GM12878 (cell line): ENCODE measurements around the gene SLC25A43.

Source experiments
- IKZF1 ChIP-seq: fragments of 450-650 bp; conservative IDR thresholded peaks from 2 replicates; pipeline ENCODE4 v1.6.1; 2017; ENCODE audit warnings: antibody characterized with exemption, mild to moderate bottlenecking
- JUND ChIP-seq: IDR thresholded peaks from 2 replicates; pipeline ENCODE4 v1.6.1; 2012; ENCODE audit warnings: low read depth, mild to moderate bottlenecking, low read length, improper control_type of control experiment, moderate library complexity
- NFIC ChIP-seq: IDR thresholded peaks from 2 replicates; pipeline ENCODE4 v1.6.1; 2012; ENCODE audit warnings: low read depth, mild to moderate bottlenecking, inconsistent platforms, low read length, moderate library complexity
- TF ChIP-seq, protein P1 (sequence below), 3 experiments: IDR thresholded peaks in 2 of 3; conservative IDR thresholded peaks in 1 of 3; 2 replicates each; pipeline ENCODE4 v1.5.1; 2011; ENCODE audit warnings: low read depth in 3 of 3, low read length in 3 of 3, mild to moderate bottlenecking in 3 of 3, control low read depth in 2 of 3, moderate library complexity in 2 of 3, inconsistent platforms in 1 of 3, mixed read lengths in 1 of 3; ENCODE audit not compliant: control insufficient read depth in 2 of 3, insufficient read depth in 1 of 3; ENCODE audit errors: extremely low read depth in 1 of 3

- TF ChIP-seq NFIC (no peak), JUND (no peak), IKZF1 (no peak)
- TF ChIP-seq, protein P1, sequence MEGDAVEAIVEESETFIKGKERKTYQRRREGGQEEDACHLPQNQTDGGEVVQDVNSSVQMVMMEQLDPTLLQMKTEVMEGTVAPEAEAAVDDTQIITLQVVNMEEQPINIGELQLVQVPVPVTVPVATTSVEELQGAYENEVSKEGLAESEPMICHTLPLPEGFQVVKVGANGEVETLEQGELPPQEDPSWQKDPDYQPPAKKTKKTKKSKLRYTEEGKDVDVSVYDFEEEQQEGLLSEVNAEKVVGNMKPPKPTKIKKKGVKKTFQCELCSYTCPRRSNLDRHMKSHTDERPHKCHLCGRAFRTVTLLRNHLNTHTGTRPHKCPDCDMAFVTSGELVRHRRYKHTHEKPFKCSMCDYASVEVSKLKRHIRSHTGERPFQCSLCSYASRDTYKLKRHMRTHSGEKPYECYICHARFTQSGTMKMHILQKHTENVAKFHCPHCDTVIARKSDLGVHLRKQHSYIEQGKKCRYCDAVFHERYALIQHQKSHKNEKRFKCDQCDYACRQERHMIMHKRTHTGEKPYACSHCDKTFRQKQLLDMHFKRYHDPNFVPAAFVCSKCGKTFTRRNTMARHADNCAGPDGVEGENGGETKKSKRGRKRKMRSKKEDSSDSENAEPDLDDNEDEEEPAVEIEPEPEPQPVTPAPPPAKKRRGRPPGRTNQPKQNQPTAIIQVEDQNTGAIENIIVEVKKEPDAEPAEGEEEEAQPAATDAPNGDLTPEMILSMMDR (IDR thresholded peaks at IDR 0.05 in 2 of 3, conservative IDR thresholded peaks at IDR 0.05 in 1 of 3; ENCODE audit: control insufficient read depth in 2 of 3, extremely low read depth in 1 of 3, insufficient read depth in 1 of 3, low read depth in 3 of 3, low read length in 3 of 3) = no peak
These were observed 56.1 kb downstream of the SLC25A43 start for GRCh38 chrX:119455264-119455663.
